Neural cell (in vitro differentiated cells): ENCODE measurements around the gene CRTC1. TPM values are rescaled to one million over a fixed set of nuclear protein-coding genes. Genes with fewer than 3 reads are reported as not detected.

ENCODE experiments used
- H2AFZ ChIP-seq: fragments of 200-600, 300-800 bp; sonication (generic), shearing (Covaris generic); 2 replicates; pipeline ENCODE4 v1.6.0; 2014; ENCODE audit warnings: low read depth, mild to moderate bottlenecking, antibody characterized with exemption, low read length, moderate library complexity
- H3F3A ChIP-seq: fragments of 200-600 bp; shearing (Covaris generic); 2 replicates; pipeline ENCODE4 v1.6.1; 2016; ENCODE audit warnings: mild to moderate bottlenecking, moderate library complexity, mixed read lengths, antibody characterized with exemption, low read length; ENCODE audit not compliant: insufficient read depth, poor library complexity, severe bottlenecking
- H3K27ac ChIP-seq: fragments of 200-600, 300-800 bp; sonication (generic), shearing (Covaris generic); 2 replicates; pipeline ENCODE4 v1.5.1; 2014; ENCODE audit warnings: mild to moderate bottlenecking, low read length, moderate library complexity
- H3K27me3 ChIP-seq: fragments of 300-800, 200-600 bp; sonication (generic), shearing (Covaris generic); 2 replicates; pipeline ENCODE4 v1.6.0; 2014; ENCODE audit warnings: mild to moderate bottlenecking, low read depth, low read length, moderate library complexity; ENCODE audit not compliant: insufficient read depth
- H3K36me3 ChIP-seq: fragments of 300-800, 200-600 bp; sonication (generic), shearing (Covaris generic); 2 replicates; pipeline ENCODE4 v1.5.1; 2014; ENCODE audit warnings: mild to moderate bottlenecking, antibody characterized with exemption, low read length, moderate library complexity; ENCODE audit not compliant: insufficient read depth
- H3K4me2 ChIP-seq: fragments of 300-800, 200-600 bp; sonication (generic), shearing (Covaris generic); 2 replicates; pipeline ENCODE4 v1.6.0; 2014; ENCODE audit warnings: mild to moderate bottlenecking, low read length
- H3K4me3 ChIP-seq: fragments of 300-800, 200-600 bp; sonication (generic), shearing (Covaris generic); 2 replicates; pipeline ENCODE4 v1.5.1; 2014; ENCODE audit warnings: mild to moderate bottlenecking, low read length, moderate library complexity
- H3K79me2 ChIP-seq: fragments of 200-600 bp; shearing (Covaris generic); replicated peaks from 2 replicates; pipeline ENCODE4 v1.6.0; 2014; ENCODE audit warnings: mild to moderate bottlenecking, low read length, moderate library complexity; ENCODE audit not compliant: insufficient read depth
- H3K9ac ChIP-seq: fragments of 300-800, 200-600 bp; sonication (generic), shearing (Covaris generic); 2 replicates; pipeline ENCODE4 v1.6.1; 2016; ENCODE audit warnings: mild to moderate bottlenecking, low read length, mixed read lengths
- H3K9me2 ChIP-seq: fragments of 200-600 bp; shearing (Covaris generic); 2 replicates; pipeline ENCODE4 v1.6.1; 2016; ENCODE audit warnings: mild to moderate bottlenecking, low read length, mixed read lengths; ENCODE audit not compliant: insufficient read depth
- H3K9me3 ChIP-seq: fragments of 200-600, 300-800 bp; sonication (generic), shearing (Covaris generic); 2 replicates; pipeline ENCODE4 v1.6.1; 2016; ENCODE audit warnings: mild to moderate bottlenecking, mixed run types, low read length, moderate library complexity, mixed read lengths
- H4K20me1 ChIP-seq: fragments of 200-600 bp; shearing (Covaris generic); 2 replicates; pipeline ENCODE4 v1.6.1; 2016; ENCODE audit warnings: mild to moderate bottlenecking, mixed run types; ENCODE audit not compliant: insufficient read depth
- CTCF ChIP-seq: fragments of 450-650 bp; IDR thresholded peaks from 2 replicates; pipeline ENCODE4 v1.5.1; 2014; ENCODE audit warnings: antibody characterized with exemption, mild to moderate bottlenecking, moderate library complexity; ENCODE audit not compliant: poor library complexity, severe bottlenecking
- EP300 ChIP-seq: fragments of 450-650 bp; conservative IDR thresholded peaks from 2 replicates; pipeline ENCODE4 v1.6.1; 2014; ENCODE audit warnings: antibody characterized with exemption, mild to moderate bottlenecking, moderate library complexity; ENCODE audit not compliant: poor library complexity, severe bottlenecking
- EZH2 ChIP-seq: fragments of 200-600, 300-800 bp; shearing (Covaris generic), sonication (generic); IDR thresholded peaks from 2 replicates; pipeline ENCODE4 v1.6.1; 2014; ENCODE audit warnings: antibody characterized with exemption, low read length, borderline replicate concordance, mild to moderate bottlenecking; ENCODE audit not compliant: insufficient read depth, poor library complexity, severe bottlenecking
- MXI1 ChIP-seq: fragments of 450-650 bp; conservative IDR thresholded peaks from 2 replicates; pipeline ENCODE4 v1.6.1; 2014; ENCODE audit warnings: antibody characterized with exemption, mild to moderate bottlenecking; ENCODE audit not compliant: poor library complexity, severe bottlenecking
- POLR2AphosphoS5 ChIP-seq: IDR thresholded peaks from 2 replicates; pipeline ENCODE4 v1.6.1; 2012
- RAD21 ChIP-seq: fragments of 450-650 bp; conservative IDR thresholded peaks from 2 replicates; pipeline ENCODE4 v1.6.1; 2014; ENCODE audit warnings: antibody characterized with exemption, mild to moderate bottlenecking, moderate library complexity
- REST ChIP-seq: IDR thresholded peaks from 2 replicates; pipeline ENCODE4 v1.6.1; 2012; ENCODE audit warnings: borderline replicate concordance
- SMC3 ChIP-seq: fragments of 450-650 bp; conservative IDR thresholded peaks from 2 replicates; pipeline ENCODE4 v1.6.1; 2014; ENCODE audit warnings: antibody characterized with exemption, mild to moderate bottlenecking, moderate library complexity; ENCODE audit not compliant: poor library complexity
- TAF1 ChIP-seq: IDR thresholded peaks from 2 replicates; pipeline ENCODE4 v1.6.1; 2012; ENCODE audit warnings: low read depth
- polyA plus RNA-seq: library from polyadenylated mRNA; depleted of rRNA; stranded (reverse); fragments of >200 nt; gene quantifications from 2 replicates; pipeline ENCODE4 v1.2.3, GENCODE V29; 2014

The CRTC1 gene
- polyA plus RNA-seq, 1 donor from 2014 or later: 10.4 TPM

GRCh38 chr19:18704054-18704453 is 20.6 kb downstream of the CRTC1 start:
- H4K20me1 ChIP-seq: no peaks in the 10 kb centered on the region
- H3K79me2 ChIP-seq: peaks cover 8% of the 10 kb centered on the region
- TF ChIP-seq TAF1 (no peak), SMC3 (no peak), REST (no peak), EP300 (no peak), CTCF (no peak), MXI1 (no peak), RAD21 (no peak), EZH2 (no peak), POLR2AphosphoS5 (no peak)
- H3K9ac ChIP-seq: no peak overlapping the region
- no peak overlapping the region for H3K4me3 ChIP-seq
- no peaks in the 10 kb centered on the region for H3K36me3 ChIP-seq
- no peaks in the 10 kb centered on the region for H3K9me3 ChIP-seq
- H3K27ac ChIP-seq: no peak overlapping the region
- no peaks in the 10 kb centered on the region for H3F3A ChIP-seq
- no peak overlapping the region for H3K4me2 ChIP-seq
- no peak overlapping the region for H2AFZ ChIP-seq
- H3K9me2 ChIP-seq: no peaks in the 10 kb centered on the region
- no peaks in the 10 kb centered on the region for H3K27me3 ChIP-seq

GRCh38 chr19:18704971-18705370 is 21.5 kb downstream of the CRTC1 start:
- Histone ChIP-seq H4K20me1 (no peaks in the 10 kb centered on the region), H3K9me3 (no peaks in the 10 kb centered on the region), H3K27ac (no peak overlapping the region), H2AFZ (no peak overlapping the region), H3K27me3 (no peaks in the 10 kb centered on the region), H3F3A (no peaks in the 10 kb centered on the region), H3K79me2 (peaks cover 8% of the 10 kb centered on the region), H3K9ac (no peak overlapping the region), H3K36me3 (no peaks in the 10 kb centered on the region), H3K4me2 (no peak overlapping the region), H3K9me2 (no peaks in the 10 kb centered on the region), H3K4me3 (no peak overlapping the region)
- TF ChIP-seq RAD21 (no peak), MXI1 (no peak), POLR2AphosphoS5 (no peak), EP300 (no peak), SMC3 (no peak), EZH2 (no peak), REST (no peak)
